HG02970 (cell line): ENCODE results near the gene SLC22A23.
"Not testable (repeated sequence)": the region's sequence is repeated elsewhere in the genome, so short reads cannot be mapped to it uniquely, and the experiment has no call there.

ENCODE experiments used
- ATAC-seq: cut with Tn5 transposase; IDR thresholded peaks from one replicate; pipeline ENCODE4 v1.9.1; 2021; ENCODE audit warnings: mild to moderate bottlenecking, moderate library complexity, moderate number of reproducible peaks; ENCODE audit not compliant: unreplicated experiment, low FRiP score

Gene SLC22A23

DNA sequence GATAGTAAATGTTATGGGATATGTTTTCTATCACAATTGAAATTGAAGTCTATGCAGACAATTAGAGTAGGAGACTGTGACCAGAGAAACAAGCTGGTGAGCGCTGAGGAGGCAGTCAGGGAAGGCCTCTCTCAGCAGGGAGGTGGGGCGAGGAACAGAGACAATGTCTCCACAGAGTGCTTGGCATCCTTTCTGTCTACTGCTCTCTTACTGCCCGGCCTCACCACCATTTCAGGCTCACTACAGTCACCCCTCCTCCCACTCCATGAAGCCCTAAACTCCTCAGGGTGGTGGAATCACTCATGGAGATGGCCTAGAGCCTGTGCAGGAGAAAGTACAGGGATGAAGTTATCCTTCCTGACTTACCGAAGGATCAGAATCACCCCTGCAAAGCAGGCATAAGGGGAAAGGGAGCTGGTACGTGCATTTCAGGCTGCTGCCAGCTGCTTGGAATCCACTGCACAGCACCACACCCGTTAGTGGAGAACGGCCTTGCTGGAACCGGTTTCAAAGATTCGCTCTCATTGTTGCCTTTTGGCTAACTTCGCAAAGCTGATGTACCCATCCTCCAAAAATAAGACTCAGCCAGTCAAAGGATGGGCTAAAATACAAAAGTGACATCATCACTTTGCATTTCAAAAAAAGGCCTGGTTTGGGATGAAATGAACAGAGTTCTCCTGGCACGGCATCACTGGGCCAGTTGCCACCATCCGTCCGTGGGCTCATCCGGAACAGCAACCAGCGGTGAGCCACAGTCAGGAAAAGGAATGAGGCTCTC lies 67.3 kb downstream of the SLC22A23 start:
- ATAC-seq, result no peak

DNA sequence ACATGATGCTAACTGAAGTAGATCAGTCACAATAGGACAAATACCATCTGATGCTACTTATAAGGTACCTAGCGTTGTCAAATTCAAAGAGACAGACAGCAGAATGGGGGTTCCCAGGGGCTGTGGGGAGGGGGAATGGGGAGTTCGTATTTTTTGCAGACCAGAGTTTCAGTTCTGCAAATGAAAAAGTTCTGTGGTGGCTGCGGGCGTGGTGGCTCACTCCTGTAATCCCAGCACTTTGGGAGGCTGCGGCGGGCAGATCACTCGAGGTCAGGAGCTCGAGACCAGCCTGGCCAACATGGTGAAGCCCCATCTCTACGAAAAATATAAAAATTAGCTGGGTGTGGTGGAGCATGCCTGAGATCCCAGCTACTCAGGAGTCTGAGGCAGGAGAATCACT lies 68.1 kb downstream of the SLC22A23 start:
- ATAC-seq, result no peak

DNA sequence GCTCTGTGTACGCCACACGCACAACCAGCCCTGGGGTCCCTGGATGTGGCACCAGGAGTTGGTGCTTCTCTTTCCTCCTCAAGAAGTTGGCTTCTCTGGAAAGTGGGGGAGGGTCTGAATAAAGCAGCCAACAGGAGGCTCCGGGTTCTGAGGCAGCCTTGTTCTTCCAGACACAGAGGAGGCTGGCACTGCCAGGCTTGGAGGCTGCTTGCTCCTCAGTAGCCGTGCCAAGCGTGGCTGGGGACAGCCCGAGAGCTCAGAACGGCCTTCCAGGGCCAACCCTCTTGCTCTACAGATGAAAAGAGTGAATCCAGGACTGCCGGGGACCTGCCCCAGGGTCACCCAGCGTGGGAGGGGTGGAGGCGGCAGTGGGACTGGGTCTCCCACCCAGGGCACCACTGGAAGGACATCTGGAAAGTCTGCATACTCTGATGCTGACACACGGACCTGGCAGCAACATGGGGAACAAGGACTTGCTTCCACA lies 70.4 kb downstream of the SLC22A23 start:
- no peak for ATAC-seq

DNA sequence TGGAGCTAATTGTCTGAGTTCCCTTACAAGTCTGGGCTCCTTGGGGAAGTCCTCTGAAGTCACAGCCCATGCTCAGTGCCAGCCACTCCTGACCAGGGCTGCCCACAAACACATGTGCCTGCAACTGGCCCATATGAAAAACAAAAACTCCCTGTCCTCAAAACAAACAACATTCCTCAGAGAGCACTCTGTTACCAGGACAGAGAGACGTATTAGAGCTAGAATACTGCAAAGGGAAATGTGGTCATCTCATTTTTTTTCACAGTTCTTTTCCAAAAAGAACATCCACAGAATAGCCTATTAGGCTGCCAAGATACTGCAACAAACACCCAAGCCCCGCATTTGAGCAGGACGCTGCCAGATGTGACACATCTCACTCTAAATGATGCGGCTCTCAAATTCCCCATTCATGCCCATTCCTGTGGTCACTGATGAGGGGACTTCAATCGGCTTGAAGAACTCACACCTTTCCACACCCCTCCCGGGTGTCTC lies 71.1 kb downstream of the SLC22A23 start:
- no peak for ATAC-seq

DNA sequence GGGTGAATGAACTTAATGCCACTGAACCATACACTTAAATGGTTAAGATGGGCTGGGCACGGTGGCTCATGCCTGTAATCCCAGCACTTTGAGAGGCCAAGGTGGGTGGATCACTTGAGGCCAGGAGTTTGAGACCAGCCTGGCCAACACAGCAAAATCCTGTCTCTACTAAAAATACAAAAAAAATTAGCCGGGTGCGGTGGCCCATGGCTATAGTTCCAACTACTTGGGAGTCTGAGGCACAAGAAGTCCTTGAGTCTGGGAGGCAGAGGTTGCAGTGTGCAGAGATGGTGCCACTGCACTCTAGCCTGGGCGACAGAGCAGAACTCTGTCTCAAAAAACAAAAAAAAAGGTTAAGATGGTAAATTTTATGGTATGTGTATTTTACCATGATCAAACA lies 71.7 kb downstream of the SLC22A23 start:
- not testable (repeated sequence) for ATAC-seq

DNA sequence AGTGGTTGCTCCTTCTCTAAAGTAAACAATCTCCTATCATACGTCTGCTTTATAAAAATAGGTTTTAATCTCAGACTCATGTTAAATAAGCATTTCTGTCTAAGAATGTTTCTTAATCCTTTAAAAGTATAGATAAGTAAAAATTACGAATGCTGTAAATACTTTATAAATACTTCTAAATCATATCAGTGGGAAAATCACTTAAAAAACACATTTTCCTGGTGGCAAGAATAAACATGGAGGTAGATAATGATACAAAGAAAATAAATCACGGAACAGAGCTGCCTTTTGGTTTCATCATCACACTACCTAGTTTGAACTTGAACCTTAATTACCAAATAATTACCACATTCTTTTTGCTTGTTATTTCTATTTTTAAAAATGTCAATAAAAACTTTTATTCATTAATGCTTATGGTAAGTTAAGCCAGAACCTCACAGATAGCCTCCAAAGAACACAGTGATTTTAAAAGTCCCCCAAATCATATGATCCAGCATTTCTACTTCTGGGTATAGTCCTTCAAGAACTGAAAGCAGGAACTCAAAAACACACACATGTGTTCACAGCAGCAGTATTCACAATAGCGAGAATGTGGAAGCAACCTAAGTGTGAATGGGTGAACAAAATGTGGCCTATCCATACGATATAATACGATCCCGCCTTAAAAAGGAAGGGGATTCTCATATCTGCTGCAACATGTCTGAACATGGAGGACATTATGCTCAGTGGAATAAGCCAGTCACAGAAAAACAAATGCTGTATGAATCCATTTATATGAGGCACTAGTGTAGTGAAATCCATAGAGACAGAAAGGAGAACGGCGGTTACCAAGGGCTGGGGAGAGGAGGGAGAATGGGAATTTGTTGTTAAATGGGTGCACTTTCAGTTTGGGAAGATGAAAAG lies 72.4 kb downstream of the SLC22A23 start:
- no peak for ATAC-seq

DNA sequence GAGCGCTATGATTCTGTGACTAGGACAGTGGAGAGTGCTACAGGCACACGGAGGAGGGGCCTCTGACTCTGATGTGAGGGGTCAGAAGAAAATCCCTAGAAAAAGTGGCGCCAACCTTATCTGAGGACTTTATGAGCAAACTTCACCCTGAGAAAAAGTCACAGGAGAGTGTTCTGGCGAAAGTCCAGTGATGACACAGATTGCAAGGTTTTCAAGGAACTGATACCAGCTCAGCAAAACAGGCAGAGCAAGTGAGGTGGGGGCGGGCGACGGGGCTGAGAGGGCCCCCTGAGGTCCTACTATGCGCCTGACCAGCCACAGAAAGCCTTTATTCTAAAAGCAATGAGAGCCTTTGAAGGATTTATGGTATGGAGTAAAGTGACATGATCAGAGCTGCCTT lies 73.3 kb downstream of the SLC22A23 start:
- no peak for ATAC-seq

DNA sequence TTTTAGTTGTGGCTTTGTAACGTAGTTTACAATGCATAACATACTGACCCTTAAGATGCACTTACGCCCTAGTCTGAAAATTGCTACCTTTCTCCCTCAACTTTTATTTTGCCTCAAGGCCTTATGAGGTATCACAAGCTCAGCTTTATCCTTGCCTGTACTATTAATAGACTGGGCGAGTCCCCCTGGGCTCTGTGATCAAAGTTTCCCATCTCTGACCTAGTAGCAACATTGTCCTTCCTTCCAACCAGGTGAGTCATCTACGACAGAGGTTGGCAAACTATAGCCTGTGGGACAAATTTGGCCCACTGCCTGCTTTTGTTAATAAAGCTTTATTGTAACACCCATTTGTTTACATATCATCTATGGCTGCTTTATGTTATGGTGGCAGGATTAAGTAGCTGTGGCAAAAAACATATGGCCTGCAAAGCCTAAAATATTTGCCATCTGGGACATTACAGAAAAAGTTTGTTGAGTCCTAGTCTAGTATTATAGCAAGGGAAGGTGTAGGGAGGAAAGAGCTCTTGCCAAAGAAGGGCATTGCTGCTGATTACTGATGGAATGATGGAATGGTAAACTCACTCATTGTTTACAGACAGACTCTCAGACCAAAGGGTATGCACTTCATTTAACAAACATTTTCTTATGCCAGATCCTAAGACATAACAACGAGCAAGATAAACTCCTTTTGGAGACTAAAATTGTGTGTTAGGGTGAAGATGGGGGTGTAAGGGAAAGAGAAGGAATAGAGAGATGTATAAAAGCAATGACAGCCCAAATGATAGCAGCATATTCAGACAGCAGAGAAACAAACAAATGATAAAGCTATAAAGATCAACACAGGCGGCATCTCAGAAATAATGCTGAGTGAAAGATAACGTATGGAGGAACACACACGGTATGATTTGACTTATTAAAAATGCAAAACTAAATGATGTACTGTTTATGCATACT lies 74.2 kb downstream of the SLC22A23 start:
- ATAC-seq, result no peak

DNA sequence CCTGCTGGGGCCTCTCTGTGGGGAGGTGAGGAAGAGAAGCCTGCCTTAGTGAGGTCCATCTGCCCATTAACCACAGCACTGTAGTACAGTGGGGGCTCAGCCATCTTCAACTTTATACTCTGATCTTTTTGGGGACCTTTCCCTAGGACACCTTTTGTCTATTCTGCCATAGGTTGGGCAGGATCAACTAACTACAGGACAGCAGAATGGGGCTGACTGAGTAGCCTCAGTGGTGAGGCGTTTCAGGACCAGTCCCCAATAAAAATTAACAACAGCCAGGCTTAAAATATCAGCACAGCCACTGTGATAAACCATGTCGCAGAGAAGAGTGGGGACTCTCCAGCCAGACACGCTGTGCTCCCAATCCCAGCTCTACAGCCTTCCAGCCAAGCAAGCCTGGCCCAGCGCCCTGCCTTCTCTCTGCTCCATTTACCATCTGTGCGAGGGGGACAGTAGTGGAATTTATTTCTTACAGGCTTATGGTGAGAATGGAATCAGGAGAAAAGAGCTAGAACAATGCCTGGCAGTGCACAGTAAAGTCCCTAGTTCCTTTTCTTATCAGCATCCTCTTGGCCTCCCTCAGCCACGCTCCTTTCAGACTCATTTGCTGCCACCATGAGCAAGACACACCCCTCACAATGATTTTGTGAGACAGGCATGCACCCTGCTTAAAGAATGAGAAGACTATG lies 75.5 kb downstream of the SLC22A23 start:
- ATAC-seq, result no peak

DNA sequence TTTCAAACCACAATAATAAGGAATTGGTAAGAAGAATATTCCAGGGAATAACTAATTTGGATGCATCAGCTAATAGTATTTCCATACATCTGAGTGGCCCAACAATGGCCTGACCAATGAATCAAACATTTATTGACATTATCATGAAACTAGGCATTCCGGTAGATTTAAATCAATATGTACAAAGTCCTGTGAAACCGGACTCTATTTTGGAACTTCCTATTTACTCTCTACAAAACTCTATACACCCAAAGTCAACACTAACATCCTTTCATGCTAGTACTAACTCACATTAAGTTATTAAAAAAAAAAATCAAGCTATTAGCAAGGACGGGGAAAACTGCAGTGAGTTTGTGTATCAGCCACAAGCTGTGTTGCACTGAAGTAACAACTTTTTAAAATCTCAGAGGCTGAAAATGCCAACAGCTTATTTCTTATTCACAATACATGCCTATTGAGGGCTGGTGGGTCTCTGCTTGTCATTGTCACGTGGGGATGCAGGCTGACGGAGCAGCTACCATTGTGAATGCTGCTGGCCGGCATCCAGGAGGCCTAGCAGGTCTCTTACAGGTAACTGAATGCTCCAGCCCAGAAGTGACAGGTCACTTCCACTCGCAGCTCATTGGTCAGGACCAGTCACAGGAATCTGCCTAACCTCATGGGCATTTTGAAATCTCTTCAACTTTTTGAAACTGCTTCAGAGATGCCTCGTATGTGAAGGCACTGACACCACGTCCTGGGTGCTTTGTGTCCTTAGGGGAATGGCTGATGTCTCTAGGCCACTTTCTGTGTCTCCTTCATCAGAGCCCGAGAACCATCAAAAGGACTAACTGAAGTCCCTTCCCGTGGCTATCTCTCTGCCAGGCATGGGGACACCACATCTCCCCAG lies 76.3 kb downstream of the SLC22A23 start:
- ATAC-seq, result no peak

DNA sequence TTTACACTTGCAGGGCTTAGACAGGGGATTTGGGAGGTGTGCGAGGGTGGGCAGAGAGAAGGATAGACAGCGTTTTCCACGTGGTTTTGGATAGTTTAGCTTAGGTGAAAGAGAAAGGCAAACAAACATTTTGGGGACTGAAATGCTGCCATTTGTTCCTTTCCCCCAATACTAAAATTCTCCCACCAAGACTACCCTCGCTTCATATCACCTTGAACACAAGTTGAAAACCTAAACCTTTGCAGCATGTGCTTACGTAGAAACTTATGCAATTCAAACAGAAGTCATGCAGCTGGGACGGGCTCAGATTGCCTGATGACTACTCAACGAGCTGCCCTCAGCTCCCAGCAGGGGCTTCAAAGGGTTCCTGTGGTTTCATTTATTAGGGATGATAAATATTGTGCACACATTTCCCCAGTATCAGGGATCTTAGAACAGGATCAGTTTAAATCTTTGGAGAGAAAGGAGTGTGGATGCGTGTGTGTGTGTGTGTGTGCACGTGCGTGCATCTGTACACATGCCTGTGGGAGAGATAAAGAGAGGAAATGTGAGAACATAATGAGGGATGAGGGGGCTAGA lies 77.3 kb downstream of the SLC22A23 start:
- ATAC-seq, result no peak

DNA sequence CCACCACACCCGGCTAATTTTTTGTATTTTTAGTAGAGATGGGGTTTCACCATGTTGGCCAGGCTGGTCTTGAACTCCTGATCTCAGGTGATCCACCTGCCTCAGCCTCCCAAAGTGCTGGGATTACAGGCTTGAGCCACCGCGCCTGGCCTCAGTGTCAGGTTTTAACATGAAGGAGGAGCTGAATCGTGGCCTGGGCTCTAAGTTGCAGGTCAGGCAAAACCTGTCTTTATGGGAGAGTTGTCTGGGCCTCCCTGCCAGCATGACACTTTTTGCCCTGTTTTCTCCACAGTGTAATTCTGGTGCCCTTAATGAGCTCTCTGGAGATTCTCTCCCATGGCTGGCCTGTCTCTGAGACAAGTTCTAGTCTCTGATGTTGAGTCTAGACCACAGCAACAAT lies 78.0 kb downstream of the SLC22A23 start:
- not testable (repeated sequence) for ATAC-seq

DNA sequence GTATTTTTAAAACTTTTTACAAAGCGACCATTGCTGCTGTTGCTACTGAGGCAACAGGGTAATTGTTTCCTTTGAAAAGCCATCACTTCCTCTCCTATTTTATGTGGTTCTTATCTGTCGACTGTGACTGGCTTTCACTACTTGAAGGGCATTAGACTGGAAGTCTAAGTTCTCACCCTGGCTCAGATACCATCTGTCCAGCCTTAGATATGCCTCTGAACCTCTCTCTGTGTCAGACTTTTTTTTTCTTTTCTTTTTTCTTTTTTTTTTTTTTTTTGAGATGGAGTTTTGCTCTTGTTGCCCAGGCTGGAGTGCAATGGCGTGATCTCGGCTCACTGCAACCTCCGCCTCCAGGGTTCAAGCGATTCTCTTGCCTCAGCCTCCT lies 78.5 kb downstream of the SLC22A23 start:
- ATAC-seq, result not testable (repeated sequence)

DNA sequence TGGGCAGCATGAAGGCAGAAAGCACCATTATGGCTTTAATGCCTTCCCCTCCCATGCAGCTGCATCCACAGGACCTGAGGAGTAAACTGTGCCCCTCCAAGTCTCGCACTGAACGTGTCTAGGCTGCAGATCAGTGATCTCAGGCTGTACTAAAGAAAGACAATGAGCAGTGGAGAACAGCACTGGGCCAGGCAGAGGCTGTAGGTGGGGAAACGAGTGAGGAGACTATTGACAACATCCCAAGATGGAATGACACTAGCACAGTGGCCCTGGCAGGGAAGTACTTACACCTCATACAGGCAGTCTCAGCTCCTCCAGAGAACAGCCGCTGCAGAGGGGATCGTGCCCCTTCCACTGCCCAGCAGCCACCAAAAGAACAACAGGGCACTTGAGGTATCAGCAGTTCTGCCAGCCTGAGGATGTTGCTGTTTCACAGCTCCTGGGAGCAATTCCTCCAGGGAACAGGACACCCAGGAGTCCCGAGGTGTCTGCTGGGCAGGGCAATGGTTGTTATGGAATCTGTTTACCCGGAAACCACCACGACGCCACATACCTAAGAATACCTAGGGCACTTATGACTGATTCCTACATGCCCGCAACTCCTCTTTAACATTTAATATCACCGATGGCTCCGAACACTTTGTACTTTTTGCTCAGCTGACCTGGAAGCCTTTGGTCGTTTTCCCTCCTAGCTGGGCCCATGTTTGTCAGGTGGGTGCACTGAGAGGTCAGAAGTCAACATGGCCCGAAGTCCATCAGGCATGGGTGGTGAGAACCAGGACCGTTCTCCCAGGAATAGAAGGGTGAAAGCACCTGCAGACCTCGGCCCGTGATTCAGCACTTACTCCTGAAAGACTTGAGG lies 79.1 kb downstream of the SLC22A23 start:
- ATAC-seq, result no peak

DNA sequence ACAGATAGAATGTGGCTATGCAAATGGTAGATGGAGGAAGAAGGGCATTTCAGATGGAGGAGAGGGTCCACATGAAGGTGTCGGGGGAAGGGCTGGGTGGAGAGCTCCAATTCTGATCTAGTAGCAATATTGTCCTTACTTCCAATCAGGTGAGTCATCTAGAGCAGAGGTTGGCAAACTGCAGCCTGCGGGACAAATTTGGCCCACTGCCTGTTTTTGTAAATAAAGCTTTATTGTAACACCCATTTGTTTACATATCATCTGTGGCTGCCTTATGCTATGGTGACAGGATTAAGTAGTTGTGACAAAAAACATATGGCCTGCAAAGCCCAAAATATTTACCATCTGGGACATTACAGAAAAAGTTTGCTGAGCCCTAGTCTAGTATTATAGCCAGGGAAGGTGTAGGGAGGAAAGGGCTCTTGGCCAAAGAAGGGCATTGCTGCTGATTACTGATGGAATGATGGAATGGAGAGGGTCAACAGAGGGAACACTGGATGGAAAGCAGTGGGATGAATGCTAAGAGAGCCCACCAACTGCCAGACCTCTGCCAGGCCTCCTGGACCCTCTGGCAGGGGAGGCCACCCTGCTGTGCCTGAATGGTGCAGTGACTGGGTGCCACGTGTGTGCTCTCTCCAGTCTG lies 79.8 kb downstream of the SLC22A23 start:
- no peak for ATAC-seq

DNA sequence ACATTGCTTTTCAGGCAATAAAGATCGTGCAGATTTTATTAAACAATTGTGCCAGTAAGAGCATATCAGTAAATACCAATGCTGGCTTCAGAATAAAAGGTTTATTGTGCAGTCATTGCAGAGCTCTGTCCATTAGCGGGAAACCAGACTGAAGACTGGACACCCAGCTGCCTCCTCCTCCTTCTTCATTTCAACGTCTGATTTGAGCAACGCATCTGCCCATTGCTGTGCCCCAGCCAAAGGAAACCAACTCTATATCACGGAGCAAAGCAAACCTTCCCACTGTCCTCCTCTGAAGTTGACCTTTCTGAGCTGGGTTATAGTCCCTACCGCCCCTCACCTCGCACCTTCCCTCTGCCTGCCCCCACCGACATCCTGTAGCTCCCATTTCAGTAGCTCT lies 80.8 kb downstream of the SLC22A23 start:
- no peak for ATAC-seq
